Liver (tissue), 9 donors: ENCODE data around the gene SPPL2C. TPM values are rescaled to one million over a fixed set of nuclear protein-coding genes. Genes with fewer than 3 reads are reported as not detected.

Experiments
- DNase-seq: peaks from one replicate; pipeline ENCODE4 v3.0.0-alpha.2; 2017; ENCODE audit warnings: low spot score
- H3K27ac ChIP-seq, 2 donors: one replicate each; pipeline ENCODE4 v1.7.0; 2013; ENCODE audit warnings: inconsistent platforms in 2 of 2, low read length in 2 of 2, control low read depth in 1 of 2, low read depth in 1 of 2, mild to moderate bottlenecking in 1 of 2
- H3K27me3 ChIP-seq, 4 donors: one replicate each; pipeline versions ENCODE4 v1.6.1 to v1.7.0; 2013; ENCODE audit warnings: low read length in 3 of 4, inconsistent platforms in 1 of 4, mild to moderate bottlenecking in 1 of 4, moderate library complexity in 1 of 4; ENCODE audit not compliant: control insufficient read depth in 4 of 4, insufficient read depth in 4 of 4
- H3K36me3 ChIP-seq, 4 donors: one replicate each; pipeline versions ENCODE4 v1.6.1 to v1.7.0; 2013; ENCODE audit warnings: low read length in 3 of 4, mild to moderate bottlenecking in 3 of 4, low read depth in 1 of 4, moderate library complexity in 1 of 4; ENCODE audit not compliant: control insufficient read depth in 4 of 4, insufficient read depth in 3 of 4
- H3K4me1 ChIP-seq, 4 donors: one replicate each; pipeline versions ENCODE4 v1.6.1 to v1.7.0; 2013; ENCODE audit warnings: low read length in 3 of 4, mild to moderate bottlenecking in 3 of 4, moderate library complexity in 1 of 4; ENCODE audit not compliant: control insufficient read depth in 4 of 4, insufficient read depth in 4 of 4
- H3K4me3 ChIP-seq, 3 donors: one replicate each; pipeline versions ENCODE4 v1.6.1 to v1.7.0; 2013; ENCODE audit warnings: low read length in 3 of 3, control low read depth in 1 of 3, low read depth in 1 of 3, mild to moderate bottlenecking in 1 of 3
- H3K9ac ChIP-seq, 2 donors: one replicate each; pipeline ENCODE4 v1.7.0; 2013; ENCODE audit warnings: low read length in 2 of 2, mild to moderate bottlenecking in 2 of 2, moderate library complexity in 2 of 2, control low read depth in 1 of 2, low read depth in 1 of 2
- H3K9me3 ChIP-seq, 4 donors: one replicate each; pipeline versions ENCODE4 v1.6.1 to v1.7.0; 2013; ENCODE audit warnings: low read length in 3 of 4; ENCODE audit not compliant: control insufficient read depth in 4 of 4
- ATF3 ChIP-seq: IDR thresholded peaks from 2 replicates; pipeline ENCODE4 v1.6.1; 2016; ENCODE audit warnings: antibody characterized with exemption
- CTCF ChIP-seq: fragments of 150-350 bp; IDR thresholded peaks from 2 replicates; pipeline ENCODE4 v1.5.1; 2017; ENCODE audit warnings: improper control_type of control experiment, low read depth, low read length; ENCODE audit not compliant: missing input control
- EGR1 ChIP-seq, 2 donors: IDR thresholded peaks; 2 replicates each; pipeline ENCODE4 v1.6.1; 2016 to 2018; ENCODE audit warnings: antibody characterized with exemption in 2 of 2, low read depth in 2 of 2
- FOXA1 ChIP-seq: IDR thresholded peaks from 2 replicates; pipeline ENCODE4 v1.6.1; 2016; ENCODE audit warnings: antibody characterized with exemption
- FOXA2 ChIP-seq: IDR thresholded peaks from 2 replicates; pipeline ENCODE4 v1.6.1; 2016; ENCODE audit warnings: antibody characterized with exemption
- HNF4G ChIP-seq: IDR thresholded peaks from 2 replicates; pipeline ENCODE4 v1.6.1; 2016; ENCODE audit warnings: antibody characterized with exemption
- JUND ChIP-seq, 2 donors: IDR thresholded peaks; 2 replicates each; pipeline ENCODE4 v1.6.1; 2016; ENCODE audit warnings: antibody characterized with exemption in 2 of 2
- MAX ChIP-seq: IDR thresholded peaks from 2 replicates; pipeline ENCODE4 v1.6.1; 2016; ENCODE audit warnings: antibody characterized with exemption
- NR2F2 ChIP-seq: IDR thresholded peaks from 2 replicates; pipeline ENCODE4 v1.6.1; 2016; ENCODE audit warnings: antibody characterized with exemption
- RAD21 ChIP-seq, 2 donors: IDR thresholded peaks; 2 replicates each; pipeline ENCODE4 v1.6.1; 2016; ENCODE audit warnings: antibody characterized with exemption in 2 of 2, mild to moderate bottlenecking in 2 of 2
- REST ChIP-seq: IDR thresholded peaks from 2 replicates; pipeline ENCODE4 v1.6.1; 2016; ENCODE audit warnings: antibody characterized with exemption, mild to moderate bottlenecking
- SP1 ChIP-seq: IDR thresholded peaks from 2 replicates; pipeline ENCODE4 v1.6.1; 2018; ENCODE audit warnings: antibody characterized with exemption, mild to moderate bottlenecking
- TAF1 ChIP-seq: conservative IDR thresholded peaks from 2 replicates; pipeline ENCODE4 v1.6.1; 2016; ENCODE audit warnings: antibody characterized with exemption, mild to moderate bottlenecking
- YY1 ChIP-seq: IDR thresholded peaks from 2 replicates; pipeline ENCODE4 v1.6.1; 2016; ENCODE audit warnings: antibody characterized with exemption, mild to moderate bottlenecking
- WGBS: extraction: QIAGEN DNeasy Blood & Tissue Kit; methylation state at CpG from one replicate; pipeline ENCODE4 v1.1.7; 2013; 5-methylcytosine and 5-hydroxymethylcytosine counted together
- polyA plus RNA-seq, 2 donors: library from polyadenylated mRNA; stranded (reverse) in 1 of 2; unstranded in 1 of 2; fragments of 200-250 nt in 1 of 2; fragments of >200 nt in 1 of 2; fragmentation: Nextera tagmentation in 1 of 2; extraction: Ambion mirVana in 1 of 2; gene quantifications; one replicate each; pipeline versions ENCODE4 v1.2.1 to v1.2.3, GENCODE V29; 2013 to 2015
- total RNA-seq, 2 donors: library from RNA; depleted of rRNA; stranded (reverse); fragments of >200 nt; gene quantifications; one replicate each; pipeline ENCODE4 v1.2.3, GENCODE V29; 2014
- donor health status: healthy.
- donor health status: healthy.
- donor health status: healthy.
- donor health status: healthy.
- donor health status: healthy.

The SPPL2C gene
- total and polyA plus RNA-seq, 4 donors = not detected

GRCh38 chr17:45834471-45835396, 9.9 kb upstream of the SPPL2C start:
- 81% methylated on average over 26 of the region's 26 CpGs for WGBS
- Histone ChIP-seq H3K36me3 (no peaks in the 10 kb centered on the region), H3K27ac (no peak overlapping the region), H3K27me3 (no peaks in the 10 kb centered on the region), H3K9ac (no peak overlapping the region), H3K4me3 (no peak overlapping the region), H3K9me3 (no peaks in the 10 kb centered on the region), H3K4me1 (no peaks in the 10 kb centered on the region)
- TF ChIP-seq JUND (IDR thresholded peaks at IDR 0.05) = no peak
- TF ChIP-seq HNF4G = no peak
- TF ChIP-seq RAD21 (IDR thresholded peaks at IDR 0.05) = no peak
- no peak for TF ChIP-seq MAX
- TF ChIP-seq ATF3 = no peak
- TF ChIP-seq CTCF = no peak
- TF ChIP-seq FOXA1 = no peak
- TF ChIP-seq TAF1 = no peak
- no peak for TF ChIP-seq NR2F2
- TF ChIP-seq YY1 = no peak
- TF ChIP-seq REST = no peak
- no peak for TF ChIP-seq EGR1 (IDR thresholded peaks at IDR 0.05; ENCODE audit: low read depth in 2 of 2)
- TF ChIP-seq SP1 = no peak
- DNase-seq = no peak

- Histone ChIP-seq H3K27me3 (no peaks in the 10 kb centered on the region), H3K9me3 (no peaks in the 10 kb centered on the region), H3K36me3 (no peaks in the 10 kb centered on the region), H3K9ac (no peak overlapping the region), H3K4me3 (no peak overlapping the region), H3K4me1 (no peaks in the 10 kb centered on the region), H3K27ac (no peak overlapping the region)
- no peak for TF ChIP-seq FOXA2
- TF ChIP-seq ATF3 = no peak
- no peak for DNase-seq
- 78% methylated on average over 5 of the region's 5 CpGs for WGBS
These were observed 9.2 kb upstream of the SPPL2C start for GRCh38 chr17:45835481-45835880.
